Neural cell (in vitro differentiated cells): ENCODE measurements around the gene SMPD3. TPM values are rescaled to one million over a fixed set of nuclear protein-coding genes. Genes with fewer than 3 reads are reported as not detected.

Source experiments
- H2AFZ ChIP-seq: fragments of 200-600, 300-800 bp; sonication (generic), shearing (Covaris generic); 2 replicates; pipeline ENCODE4 v1.6.0; 2014; ENCODE audit warnings: low read depth, mild to moderate bottlenecking, antibody characterized with exemption, low read length, moderate library complexity
- H3F3A ChIP-seq: fragments of 200-600 bp; shearing (Covaris generic); 2 replicates; pipeline ENCODE4 v1.6.1; 2016; ENCODE audit warnings: mild to moderate bottlenecking, moderate library complexity, mixed read lengths, antibody characterized with exemption, low read length; ENCODE audit not compliant: insufficient read depth, poor library complexity, severe bottlenecking
- H3K27ac ChIP-seq: fragments of 200-600, 300-800 bp; sonication (generic), shearing (Covaris generic); 2 replicates; pipeline ENCODE4 v1.5.1; 2014; ENCODE audit warnings: mild to moderate bottlenecking, low read length, moderate library complexity
- H3K27me3 ChIP-seq: fragments of 300-800, 200-600 bp; sonication (generic), shearing (Covaris generic); 2 replicates; pipeline ENCODE4 v1.6.0; 2014; ENCODE audit warnings: mild to moderate bottlenecking, low read depth, low read length, moderate library complexity; ENCODE audit not compliant: insufficient read depth
- H3K36me3 ChIP-seq: fragments of 300-800, 200-600 bp; sonication (generic), shearing (Covaris generic); 2 replicates; pipeline ENCODE4 v1.5.1; 2014; ENCODE audit warnings: mild to moderate bottlenecking, antibody characterized with exemption, low read length, moderate library complexity; ENCODE audit not compliant: insufficient read depth
- H3K4me2 ChIP-seq: fragments of 300-800, 200-600 bp; sonication (generic), shearing (Covaris generic); 2 replicates; pipeline ENCODE4 v1.6.0; 2014; ENCODE audit warnings: mild to moderate bottlenecking, low read length
- H3K4me3 ChIP-seq: fragments of 300-800, 200-600 bp; sonication (generic), shearing (Covaris generic); 2 replicates; pipeline ENCODE4 v1.5.1; 2014; ENCODE audit warnings: mild to moderate bottlenecking, low read length, moderate library complexity
- H3K79me2 ChIP-seq: fragments of 200-600 bp; shearing (Covaris generic); replicated peaks from 2 replicates; pipeline ENCODE4 v1.6.0; 2014; ENCODE audit warnings: mild to moderate bottlenecking, low read length, moderate library complexity; ENCODE audit not compliant: insufficient read depth
- H3K9ac ChIP-seq: fragments of 300-800, 200-600 bp; sonication (generic), shearing (Covaris generic); 2 replicates; pipeline ENCODE4 v1.6.1; 2016; ENCODE audit warnings: mild to moderate bottlenecking, low read length, mixed read lengths
- H3K9me2 ChIP-seq: fragments of 200-600 bp; shearing (Covaris generic); 2 replicates; pipeline ENCODE4 v1.6.1; 2016; ENCODE audit warnings: mild to moderate bottlenecking, low read length, mixed read lengths; ENCODE audit not compliant: insufficient read depth
- H3K9me3 ChIP-seq: fragments of 200-600, 300-800 bp; sonication (generic), shearing (Covaris generic); 2 replicates; pipeline ENCODE4 v1.6.1; 2016; ENCODE audit warnings: mild to moderate bottlenecking, mixed run types, low read length, moderate library complexity, mixed read lengths
- H4K20me1 ChIP-seq: fragments of 200-600 bp; shearing (Covaris generic); 2 replicates; pipeline ENCODE4 v1.6.1; 2016; ENCODE audit warnings: mild to moderate bottlenecking, mixed run types; ENCODE audit not compliant: insufficient read depth
- EZH2 ChIP-seq: fragments of 200-600, 300-800 bp; shearing (Covaris generic), sonication (generic); IDR thresholded peaks from 2 replicates; pipeline ENCODE4 v1.6.1; 2014; ENCODE audit warnings: antibody characterized with exemption, low read length, borderline replicate concordance, mild to moderate bottlenecking; ENCODE audit not compliant: insufficient read depth, poor library complexity, severe bottlenecking
- MXI1 ChIP-seq: fragments of 450-650 bp; conservative IDR thresholded peaks from 2 replicates; pipeline ENCODE4 v1.6.1; 2014; ENCODE audit warnings: antibody characterized with exemption, mild to moderate bottlenecking; ENCODE audit not compliant: poor library complexity, severe bottlenecking
- POLR2AphosphoS5 ChIP-seq: IDR thresholded peaks from 2 replicates; pipeline ENCODE4 v1.6.1; 2012
- RAD21 ChIP-seq: fragments of 450-650 bp; conservative IDR thresholded peaks from 2 replicates; pipeline ENCODE4 v1.6.1; 2014; ENCODE audit warnings: antibody characterized with exemption, mild to moderate bottlenecking, moderate library complexity
- SMC3 ChIP-seq: fragments of 450-650 bp; conservative IDR thresholded peaks from 2 replicates; pipeline ENCODE4 v1.6.1; 2014; ENCODE audit warnings: antibody characterized with exemption, mild to moderate bottlenecking, moderate library complexity; ENCODE audit not compliant: poor library complexity
- TAF1 ChIP-seq: IDR thresholded peaks from 2 replicates; pipeline ENCODE4 v1.6.1; 2012; ENCODE audit warnings: low read depth
- polyA plus RNA-seq: library from polyadenylated mRNA; depleted of rRNA; stranded (reverse); fragments of >200 nt; gene quantifications from 2 replicates; pipeline ENCODE4 v1.2.3, GENCODE V29; 2014
- TF ChIP-seq, protein P1 (sequence below): fragments of 450-650 bp; IDR thresholded peaks from 2 replicates; pipeline ENCODE4 v1.5.1; 2014; ENCODE audit warnings: antibody characterized with exemption, mild to moderate bottlenecking, moderate library complexity; ENCODE audit not compliant: poor library complexity, severe bottlenecking
- TF ChIP-seq, protein P2 (sequence below): IDR thresholded peaks from 2 replicates; pipeline ENCODE4 v1.6.1; 2012; ENCODE audit warnings: borderline replicate concordance

SMPD3 gene
- polyA plus RNA-seq, 1 donor from 2014 or later: 42.7 TPM

DNA sequence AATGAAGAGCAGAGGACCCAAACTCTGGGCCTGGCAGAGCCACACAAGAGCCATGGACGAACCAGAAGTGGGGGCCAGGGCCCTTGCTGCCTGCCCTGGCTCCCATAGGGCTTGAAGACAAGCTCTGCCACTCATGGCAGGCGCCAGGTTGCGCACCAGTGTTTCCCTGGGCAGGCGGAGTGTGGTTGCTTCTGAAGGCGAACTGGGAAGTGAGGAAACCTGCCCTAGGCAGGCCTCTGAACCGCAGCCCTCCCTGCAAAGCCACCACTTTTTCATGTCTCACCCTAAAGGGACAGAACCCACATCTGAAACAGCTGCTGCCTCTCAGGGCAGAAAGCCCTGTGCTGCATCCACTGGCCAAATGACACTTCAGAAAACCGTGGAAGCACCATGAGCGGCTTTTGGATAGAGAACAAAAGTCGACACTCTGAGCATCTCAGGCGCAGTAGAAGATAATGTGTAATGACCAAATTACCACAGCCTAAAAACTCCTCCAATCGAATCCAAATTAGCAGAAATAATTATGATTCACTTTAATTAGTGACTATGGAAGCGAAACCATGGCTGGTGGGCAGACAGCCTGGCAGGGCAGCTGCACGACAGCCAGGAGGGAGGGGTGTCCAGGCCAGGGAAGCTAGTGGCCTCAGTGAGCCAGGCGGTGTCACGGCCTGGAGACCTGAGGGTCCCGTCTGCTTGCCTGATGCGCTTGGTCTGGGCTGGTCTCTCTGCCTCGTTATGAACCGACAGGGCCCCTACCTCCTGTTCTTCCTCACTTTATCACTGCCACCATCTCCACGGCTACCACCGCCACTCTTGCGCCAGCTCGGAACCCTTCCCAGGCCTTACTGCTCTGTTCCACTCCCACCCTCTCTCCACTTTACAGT is 78.4 kb downstream of the SMPD3 start:
- Histone ChIP-seq H4K20me1 (no peaks in the 10 kb centered on the region), H3K9me3 (no peaks in the 10 kb centered on the region), H3K36me3 (no peaks in the 10 kb centered on the region), H3K9ac (no peak overlapping the region), H2AFZ (no peak overlapping the region), H3K79me2 (no peaks in the 10 kb centered on the region), H3F3A (no peaks in the 10 kb centered on the region), H3K27me3 (no peaks in the 10 kb centered on the region), H3K4me3 (no peak overlapping the region), H3K9me2 (no peaks in the 10 kb centered on the region), H3K4me2 (no peak overlapping the region), H3K27ac (no peak overlapping the region)
- TF ChIP-seq, protein P1, sequence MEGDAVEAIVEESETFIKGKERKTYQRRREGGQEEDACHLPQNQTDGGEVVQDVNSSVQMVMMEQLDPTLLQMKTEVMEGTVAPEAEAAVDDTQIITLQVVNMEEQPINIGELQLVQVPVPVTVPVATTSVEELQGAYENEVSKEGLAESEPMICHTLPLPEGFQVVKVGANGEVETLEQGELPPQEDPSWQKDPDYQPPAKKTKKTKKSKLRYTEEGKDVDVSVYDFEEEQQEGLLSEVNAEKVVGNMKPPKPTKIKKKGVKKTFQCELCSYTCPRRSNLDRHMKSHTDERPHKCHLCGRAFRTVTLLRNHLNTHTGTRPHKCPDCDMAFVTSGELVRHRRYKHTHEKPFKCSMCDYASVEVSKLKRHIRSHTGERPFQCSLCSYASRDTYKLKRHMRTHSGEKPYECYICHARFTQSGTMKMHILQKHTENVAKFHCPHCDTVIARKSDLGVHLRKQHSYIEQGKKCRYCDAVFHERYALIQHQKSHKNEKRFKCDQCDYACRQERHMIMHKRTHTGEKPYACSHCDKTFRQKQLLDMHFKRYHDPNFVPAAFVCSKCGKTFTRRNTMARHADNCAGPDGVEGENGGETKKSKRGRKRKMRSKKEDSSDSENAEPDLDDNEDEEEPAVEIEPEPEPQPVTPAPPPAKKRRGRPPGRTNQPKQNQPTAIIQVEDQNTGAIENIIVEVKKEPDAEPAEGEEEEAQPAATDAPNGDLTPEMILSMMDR: no peak
- TF ChIP-seq POLR2AphosphoS5 (no peak), SMC3 (no peak), RAD21 (no peak), TAF1 (no peak), EZH2 (no peak)
- TF ChIP-seq, protein P2, sequence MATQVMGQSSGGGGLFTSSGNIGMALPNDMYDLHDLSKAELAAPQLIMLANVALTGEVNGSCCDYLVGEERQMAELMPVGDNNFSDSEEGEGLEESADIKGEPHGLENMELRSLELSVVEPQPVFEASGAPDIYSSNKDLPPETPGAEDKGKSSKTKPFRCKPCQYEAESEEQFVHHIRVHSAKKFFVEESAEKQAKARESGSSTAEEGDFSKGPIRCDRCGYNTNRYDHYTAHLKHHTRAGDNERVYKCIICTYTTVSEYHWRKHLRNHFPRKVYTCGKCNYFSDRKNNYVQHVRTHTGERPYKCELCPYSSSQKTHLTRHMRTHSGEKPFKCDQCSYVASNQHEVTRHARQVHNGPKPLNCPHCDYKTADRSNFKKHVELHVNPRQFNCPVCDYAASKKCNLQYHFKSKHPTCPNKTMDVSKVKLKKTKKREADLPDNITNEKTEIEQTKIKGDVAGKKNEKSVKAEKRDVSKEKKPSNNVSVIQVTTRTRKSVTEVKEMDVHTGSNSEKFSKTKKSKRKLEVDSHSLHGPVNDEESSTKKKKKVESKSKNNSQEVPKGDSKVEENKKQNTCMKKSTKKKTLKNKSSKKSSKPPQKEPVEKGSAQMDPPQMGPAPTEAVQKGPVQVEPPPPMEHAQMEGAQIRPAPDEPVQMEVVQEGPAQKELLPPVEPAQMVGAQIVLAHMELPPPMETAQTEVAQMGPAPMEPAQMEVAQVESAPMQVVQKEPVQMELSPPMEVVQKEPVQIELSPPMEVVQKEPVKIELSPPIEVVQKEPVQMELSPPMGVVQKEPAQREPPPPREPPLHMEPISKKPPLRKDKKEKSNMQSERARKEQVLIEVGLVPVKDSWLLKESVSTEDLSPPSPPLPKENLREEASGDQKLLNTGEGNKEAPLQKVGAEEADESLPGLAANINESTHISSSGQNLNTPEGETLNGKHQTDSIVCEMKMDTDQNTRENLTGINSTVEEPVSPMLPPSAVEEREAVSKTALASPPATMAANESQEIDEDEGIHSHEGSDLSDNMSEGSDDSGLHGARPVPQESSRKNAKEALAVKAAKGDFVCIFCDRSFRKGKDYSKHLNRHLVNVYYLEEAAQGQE: no peak

DNA sequence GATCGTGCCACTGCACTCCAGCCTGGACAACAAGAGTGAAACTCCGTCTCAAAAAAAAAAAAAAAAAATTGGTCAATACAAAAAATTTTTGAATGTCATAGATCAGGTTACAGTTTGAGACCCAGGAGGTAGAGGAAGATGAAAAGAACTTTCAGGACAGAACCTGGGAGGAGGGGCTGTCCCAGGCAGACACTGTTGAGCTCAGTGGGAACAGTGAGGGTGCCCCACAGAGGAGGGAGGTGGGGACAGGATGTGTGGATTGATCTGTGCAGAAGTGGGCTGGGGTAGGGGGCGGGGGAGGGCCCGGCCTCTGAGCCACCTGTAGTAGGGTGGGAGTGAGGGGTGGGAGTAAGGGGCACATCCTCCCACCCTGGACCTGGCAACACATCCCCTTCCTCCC is 79.1 kb downstream of the SMPD3 start:
- Histone ChIP-seq H3K27ac (no peak overlapping the region), H3K36me3 (no peaks in the 10 kb centered on the region), H3K9me3 (no peaks in the 10 kb centered on the region), H4K20me1 (no peaks in the 10 kb centered on the region), H3K4me3 (no peak overlapping the region), H3K9me2 (no peaks in the 10 kb centered on the region), H3K27me3 (no peaks in the 10 kb centered on the region), H3K4me2 (no peak overlapping the region), H3K9ac (no peak overlapping the region), H3K79me2 (no peaks in the 10 kb centered on the region), H2AFZ (no peak overlapping the region), H3F3A (no peaks in the 10 kb centered on the region)
- TF ChIP-seq, protein P1: no peak
- TF ChIP-seq MXI1 (no peak), RAD21 (no peak)
